GOT3 (cell line): ENCODE measurements around the gene DPY19L3.
"Not testable (repeated sequence)": the region's sequence is repeated elsewhere in the genome, so short reads cannot be mapped to it uniquely, and the experiment has no call there.

Experiments used
- DNase-seq: peaks from one replicate; lab custom pipeline; 2025; ENCODE audit warnings: mixed read lengths; lab: John Stamatoyannopoulos, UW

Gene DPY19L3

DNA sequence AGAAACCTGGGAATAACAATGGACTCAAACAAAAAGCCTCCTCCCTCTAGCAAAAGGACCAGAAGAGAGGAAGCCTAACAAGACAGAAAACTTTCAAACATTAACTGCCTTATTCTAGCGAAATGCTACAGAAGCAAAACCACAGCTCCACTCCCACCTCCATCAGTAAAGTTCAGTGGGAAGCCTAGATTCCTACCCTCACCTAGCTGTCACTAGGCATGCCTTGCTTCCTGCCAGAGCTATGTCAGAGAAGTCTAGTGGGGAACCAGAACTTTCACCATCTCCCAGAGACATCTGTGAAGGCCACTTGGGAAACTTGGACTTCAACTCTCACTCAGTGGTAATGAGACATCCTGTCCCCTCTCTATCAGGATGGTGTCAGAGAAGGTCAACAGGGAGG lies 37.1 kb downstream of the DPY19L3 start:
- DNase-seq = no peak

GRCh38 chr19:32447534-32447933 lies 42.0 kb downstream of the DPY19L3 start:
- not testable (repeated sequence) for DNase-seq

DNA sequence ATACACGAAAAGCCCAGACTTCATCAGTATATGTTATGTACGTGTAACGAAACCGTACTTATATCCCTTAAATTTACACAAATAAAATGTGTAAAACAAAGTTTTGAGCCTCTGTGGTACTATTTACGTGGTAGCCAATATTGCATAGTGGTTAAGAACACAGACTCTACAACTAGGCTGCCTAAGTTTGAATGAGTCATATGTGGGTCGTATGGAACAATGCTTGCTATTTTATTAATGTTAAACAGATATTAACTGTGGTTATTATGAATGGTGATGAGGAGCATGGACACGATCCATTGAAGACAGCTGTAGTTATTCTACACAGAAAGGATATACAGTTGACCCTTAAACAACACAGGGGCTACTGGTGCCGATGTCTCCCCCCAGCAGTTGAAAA lies 42.5 kb downstream of the DPY19L3 start:
- no peak for DNase-seq

DNA sequence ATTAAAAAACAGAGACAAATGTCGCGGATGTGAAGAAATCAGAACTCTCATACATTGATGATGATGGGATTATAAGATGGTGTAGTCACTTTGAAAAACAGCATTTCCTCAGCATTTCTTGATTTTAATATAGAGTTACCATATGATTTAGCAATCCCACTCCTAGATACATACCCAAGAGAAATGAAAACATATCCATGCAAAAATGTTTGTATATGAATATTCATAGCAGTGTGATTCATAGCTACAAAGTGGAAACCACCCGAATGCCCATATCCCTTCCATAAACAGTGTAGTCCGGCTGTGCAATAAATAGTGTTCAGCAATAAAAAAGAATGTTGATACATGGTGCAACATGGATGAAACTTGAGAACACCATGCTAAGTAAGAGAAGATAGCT lies 44.6 kb downstream of the DPY19L3 start:
- DNase-seq = no peak

- DNase-seq = no peak
These were observed 48.2 kb downstream of the DPY19L3 start for GRCh38 chr19:32453736-32454135.

GRCh38 chr19:32456406-32456805 lies 50.8 kb downstream of the DPY19L3 start:
- no peak for DNase-seq

DNA sequence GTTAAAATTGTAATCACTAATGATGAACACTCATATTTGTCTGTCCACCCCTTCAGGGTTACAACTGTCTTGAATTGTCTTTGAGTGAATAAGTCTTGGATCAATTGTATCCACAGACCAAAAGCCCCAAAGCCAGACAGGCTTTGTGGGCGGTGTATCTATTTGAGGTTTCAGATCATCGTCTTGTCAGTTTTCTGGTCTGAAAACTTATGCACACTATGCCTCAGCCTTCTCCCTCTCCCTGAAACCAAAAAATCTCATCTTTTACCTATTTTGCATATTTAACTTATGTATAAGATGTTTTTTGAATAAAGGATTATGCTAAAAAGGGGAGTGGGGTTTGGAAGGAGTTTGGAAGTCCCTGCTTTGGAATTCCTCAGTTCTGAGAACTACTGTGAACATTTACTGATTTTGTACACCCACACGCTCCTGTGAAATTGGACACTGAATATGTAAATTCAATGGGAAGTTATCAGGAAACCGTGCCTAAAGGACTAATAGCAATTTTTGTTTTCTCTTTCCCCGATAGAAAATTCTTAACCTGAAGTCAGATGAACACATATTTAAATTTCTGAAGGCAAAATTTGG lies 52.1 kb downstream of the DPY19L3 start:
- no peak for DNase-seq

DNA sequence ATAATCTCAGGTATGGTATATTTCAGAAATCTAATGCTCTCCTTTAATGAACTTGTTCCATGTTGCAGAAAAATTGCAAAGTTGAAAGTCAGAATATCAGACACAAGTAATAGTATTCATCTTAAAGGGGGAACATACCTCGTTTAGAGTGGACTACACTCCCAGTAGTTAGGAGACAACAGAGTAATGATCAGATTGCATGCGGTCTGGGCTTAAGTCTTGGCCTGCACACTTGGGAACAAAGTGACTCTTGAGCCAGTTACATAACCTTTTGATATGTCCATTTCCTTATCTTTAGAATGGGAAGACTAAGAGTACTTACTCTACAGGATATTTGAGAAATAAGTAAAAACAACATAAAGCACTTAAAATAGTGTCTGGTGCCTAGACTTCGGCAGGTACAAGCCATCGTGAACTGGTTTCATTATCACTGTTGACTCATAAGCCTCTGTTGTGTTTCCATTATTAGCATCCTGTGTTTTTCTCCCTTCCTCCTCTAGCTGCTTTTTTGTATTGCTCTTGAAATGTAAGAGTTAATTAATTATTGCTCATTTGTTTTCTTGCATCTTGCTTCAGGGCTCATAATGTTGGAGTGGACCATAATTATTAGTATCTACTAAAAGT lies 53.0 kb downstream of the DPY19L3 start:
- no peak for DNase-seq

GRCh38 chr19:32459204-32459865 lies 53.8 kb downstream of the DPY19L3 start:
- no peak for DNase-seq

- DNase-seq = no peak
These were observed 54.9 kb downstream of the DPY19L3 start for GRCh38 chr19:32460476-32460875.

DNA sequence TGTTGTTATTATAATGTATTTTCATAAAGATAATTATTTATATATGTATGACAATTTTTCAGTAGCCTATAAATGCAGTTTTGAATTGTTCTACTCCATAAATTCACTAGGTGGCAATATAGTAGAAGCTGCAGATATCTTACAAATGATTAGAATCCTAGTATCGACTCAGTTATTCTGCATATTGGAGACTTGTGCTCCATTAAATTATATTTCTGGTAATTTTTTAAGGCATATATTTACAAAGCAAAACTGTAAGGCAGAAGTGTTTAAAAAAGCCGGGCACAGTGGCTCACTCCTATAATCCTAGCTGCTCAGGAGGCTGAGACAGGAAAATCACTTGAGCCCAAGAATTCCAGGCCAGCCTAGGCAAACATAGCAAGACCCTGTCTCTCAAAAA lies 58.7 kb downstream of the DPY19L3 start:
- no peak for DNase-seq

- no peak for DNase-seq
These were observed 59.6 kb downstream of the DPY19L3 start for GRCh38 chr19:32465176-32465575.

GRCh38 chr19:32469795-32470194 lies 64.2 kb downstream of the DPY19L3 start:
- DNase-seq = no peak

DNA sequence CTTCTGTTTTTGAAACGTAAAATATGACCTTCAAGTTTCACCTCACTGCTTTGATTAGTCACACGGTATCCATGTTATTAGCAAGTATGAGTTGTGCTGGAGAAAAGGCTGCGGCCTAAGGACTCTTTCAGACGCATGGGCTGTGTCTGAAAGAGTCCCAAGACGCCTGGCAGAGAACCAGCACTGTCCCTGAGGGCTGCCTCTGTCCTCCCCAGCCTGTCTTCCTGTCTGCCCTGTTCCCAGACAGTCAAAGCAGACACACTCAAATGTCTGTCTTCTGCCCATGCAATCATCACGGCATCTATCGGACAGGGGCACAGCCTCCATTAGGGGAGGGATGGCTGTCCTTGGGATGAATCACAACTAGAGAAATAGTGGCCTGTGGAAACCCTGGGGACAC lies 65.5 kb downstream of the DPY19L3 start:
- no peak for DNase-seq

GRCh38 chr19:32471811-32472210 lies 66.2 kb downstream of the DPY19L3 start:
- no peak for DNase-seq

DNA sequence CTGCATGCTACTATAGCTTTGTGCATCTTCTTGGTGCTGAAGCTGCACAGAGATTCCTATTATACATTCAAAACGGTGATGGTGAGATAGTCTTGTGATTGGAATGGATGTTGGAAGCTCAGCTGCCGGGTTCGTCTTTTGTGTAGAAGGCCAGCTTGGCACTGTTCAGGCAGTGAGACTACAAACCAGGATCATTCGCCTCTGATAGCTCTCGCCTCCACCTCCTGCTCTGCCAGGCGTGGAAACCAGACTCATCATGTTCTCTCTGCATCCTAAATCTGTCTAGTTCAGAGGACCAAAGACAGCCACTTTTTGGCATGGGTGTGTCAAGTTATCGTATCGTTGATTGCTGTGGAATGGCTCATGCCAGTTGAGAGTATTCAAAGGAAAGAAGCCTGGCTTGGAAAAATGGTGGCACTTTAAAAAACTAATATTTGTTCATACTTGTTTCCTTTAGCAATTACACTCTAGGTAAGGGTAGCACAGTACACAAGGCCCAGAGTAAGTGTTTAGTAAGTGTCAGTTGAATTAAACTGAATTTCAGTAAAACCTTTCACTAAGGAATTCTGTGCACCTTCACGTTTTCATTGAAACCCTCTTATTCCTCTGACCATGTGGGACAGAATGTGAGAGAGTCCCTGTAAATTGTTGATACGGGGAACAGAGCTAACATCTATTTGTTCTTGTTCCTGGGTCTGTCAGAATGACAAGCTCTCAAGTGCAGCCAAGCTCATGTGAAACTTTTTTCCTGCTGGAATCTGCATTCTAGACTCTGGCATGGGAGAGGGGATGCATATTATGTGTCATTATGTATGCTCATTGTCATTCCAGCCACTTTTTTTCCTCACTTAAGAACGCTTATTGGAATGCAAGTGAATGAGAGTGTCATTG lies 69.8 kb downstream of the DPY19L3 start:
- no peak for DNase-seq

GRCh38 chr19:32476032-32476350 lies 70.4 kb downstream of the DPY19L3 start:
- DNase-seq = no peak

DNA sequence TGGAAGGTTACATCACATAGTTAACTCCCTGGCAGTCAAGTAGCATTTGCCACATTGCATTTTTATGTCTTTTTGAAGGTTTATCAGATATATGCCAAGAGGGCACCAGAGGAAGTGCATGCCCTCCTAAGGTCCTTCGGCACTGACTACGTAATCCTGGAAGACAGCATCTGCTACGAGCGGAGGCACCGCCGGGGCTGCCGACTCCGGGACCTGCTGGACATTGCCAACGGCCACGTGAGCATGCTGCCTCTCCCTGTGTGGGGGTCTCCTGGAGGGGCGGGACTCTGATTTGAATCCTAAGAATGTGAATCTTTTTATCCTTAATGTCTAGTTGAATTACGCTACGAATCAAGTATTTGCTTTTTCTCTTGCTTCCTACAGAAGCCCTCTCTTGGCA lies 74.8 kb downstream of the DPY19L3 start:
- no peak for DNase-seq

- no peak for DNase-seq
These were observed 78.0 kb downstream of the DPY19L3 start for GRCh38 chr19:32483574-32483973.

DNA sequence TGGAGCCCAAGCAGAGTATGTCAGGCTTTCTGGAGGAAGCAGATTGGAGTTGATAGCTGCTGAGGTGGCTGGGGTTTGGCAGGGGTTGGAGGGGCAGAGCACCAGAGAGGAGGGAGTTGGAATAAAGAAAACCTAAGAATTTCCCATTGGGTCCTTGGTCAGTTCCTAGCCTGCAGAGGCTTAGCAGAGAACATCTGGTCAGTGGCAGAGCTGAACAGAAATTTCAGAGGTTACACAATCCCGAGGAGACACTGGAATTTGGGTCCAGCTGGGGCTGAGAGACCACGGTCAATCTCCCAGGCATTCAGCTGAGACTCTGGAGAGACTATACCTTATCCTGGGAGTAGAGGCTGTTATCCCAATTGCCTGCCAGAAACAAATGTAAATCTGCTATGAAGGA lies 84.4 kb downstream of the DPY19L3 start:
- no peak for DNase-seq

GRCh38 chr19:32497391-32497790 lies 91.8 kb downstream of the DPY19L3 start:
- DNase-seq = no peak

DNA sequence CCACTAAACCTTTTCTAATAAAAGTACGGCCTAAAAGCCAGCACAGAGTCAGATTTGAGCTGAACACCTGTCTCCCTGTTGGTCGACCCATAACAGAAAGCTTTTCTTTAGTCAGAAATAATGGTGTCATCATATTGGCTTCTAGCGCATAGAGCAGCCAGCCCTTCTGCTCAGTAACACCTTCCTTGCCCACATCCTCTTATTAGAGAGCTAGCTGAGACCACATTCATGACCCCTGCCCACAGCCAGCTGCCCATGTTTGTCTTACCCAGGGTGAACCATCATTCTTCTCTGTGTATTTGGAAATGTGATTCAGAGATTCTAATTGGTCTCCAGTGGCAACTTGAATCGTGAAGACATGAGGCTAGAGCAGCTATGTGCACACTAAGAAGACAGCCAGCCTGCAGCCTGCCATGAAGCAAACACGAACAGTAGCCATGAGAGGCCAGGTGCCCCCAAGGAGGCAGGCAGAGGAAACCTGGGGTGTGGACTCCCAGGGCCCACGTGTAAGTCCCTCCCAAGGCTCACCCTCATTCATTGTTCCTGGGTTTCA lies 93.2 kb downstream of the DPY19L3 start:
- no peak for DNase-seq
